Measurements from ENCODE around the gene FGFBP2.

GRCh38 chr4:15914736-15915135 lies 48.2 kb downstream of the FGFBP2 start:
- TF ChIP-seq EP300 (IDR thresholded peaks at IDR 0.05) = no peak
- TF ChIP-seq, protein P1, sequence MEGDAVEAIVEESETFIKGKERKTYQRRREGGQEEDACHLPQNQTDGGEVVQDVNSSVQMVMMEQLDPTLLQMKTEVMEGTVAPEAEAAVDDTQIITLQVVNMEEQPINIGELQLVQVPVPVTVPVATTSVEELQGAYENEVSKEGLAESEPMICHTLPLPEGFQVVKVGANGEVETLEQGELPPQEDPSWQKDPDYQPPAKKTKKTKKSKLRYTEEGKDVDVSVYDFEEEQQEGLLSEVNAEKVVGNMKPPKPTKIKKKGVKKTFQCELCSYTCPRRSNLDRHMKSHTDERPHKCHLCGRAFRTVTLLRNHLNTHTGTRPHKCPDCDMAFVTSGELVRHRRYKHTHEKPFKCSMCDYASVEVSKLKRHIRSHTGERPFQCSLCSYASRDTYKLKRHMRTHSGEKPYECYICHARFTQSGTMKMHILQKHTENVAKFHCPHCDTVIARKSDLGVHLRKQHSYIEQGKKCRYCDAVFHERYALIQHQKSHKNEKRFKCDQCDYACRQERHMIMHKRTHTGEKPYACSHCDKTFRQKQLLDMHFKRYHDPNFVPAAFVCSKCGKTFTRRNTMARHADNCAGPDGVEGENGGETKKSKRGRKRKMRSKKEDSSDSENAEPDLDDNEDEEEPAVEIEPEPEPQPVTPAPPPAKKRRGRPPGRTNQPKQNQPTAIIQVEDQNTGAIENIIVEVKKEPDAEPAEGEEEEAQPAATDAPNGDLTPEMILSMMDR (IDR thresholded peaks at IDR 0.05) = no peak
- no peak for TF ChIP-seq POLR2AphosphoS5 (IDR thresholded peaks at IDR 0.05)
- no peak for TF ChIP-seq POLR2A (IDR thresholded peaks at IDR 0.05)
